Lung (tissue), 12 donors: ENCODE results near the gene BRD9. TPM values are rescaled to one million over a fixed set of nuclear protein-coding genes. Genes with fewer than 3 reads are reported as not detected.
"Not testable (repeated sequence)": the region's sequence is repeated elsewhere in the genome, so short reads cannot be mapped to it uniquely, and the experiment has no call there.

Experiments used
- ATAC-seq: fragments of 200-7000 bp; cut with Tn5 transposase; one replicate; pipeline ENCODE4 v1.9.1; 2020; ENCODE audit warnings: moderate number of reproducible peaks; ENCODE audit not compliant: insufficient read depth, low FRiP score
- DNase-seq, 3 donors: peaks; one replicate each; pipeline ENCODE4 v3.0.0-alpha.2; 2013 to 2017
- H3K27ac ChIP-seq, 2 donors: one replicate each; pipeline ENCODE4 v1.5.1; 2013; ENCODE audit warnings: mild to moderate bottlenecking in 2 of 2, moderate library complexity in 2 of 2, control low read depth in 1 of 2, inconsistent platforms in 1 of 2, low read depth in 1 of 2, low read length in 1 of 2
- H3K27me3 ChIP-seq, 3 donors: one replicate each; pipeline ENCODE4 v1.5.1; 2013; ENCODE audit warnings: low read length in 2 of 3; ENCODE audit not compliant: control insufficient read depth in 3 of 3, insufficient read depth in 3 of 3
- H3K36me3 ChIP-seq, 4 donors: one replicate each; pipeline ENCODE4 v1.5.1; 2013; ENCODE audit warnings: low read length in 4 of 4, mild to moderate bottlenecking in 1 of 4, moderate library complexity in 1 of 4; ENCODE audit not compliant: control insufficient read depth in 4 of 4, insufficient read depth in 4 of 4
- H3K4me1 ChIP-seq, 5 donors: one replicate each; pipeline ENCODE4 v1.5.1; 2013; ENCODE audit warnings: low read length in 5 of 5, mild to moderate bottlenecking in 2 of 5, moderate library complexity in 1 of 5; ENCODE audit not compliant: control insufficient read depth in 5 of 5, insufficient read depth in 5 of 5
- H3K4me3 ChIP-seq: one replicate; pipeline ENCODE4 v1.5.1; 2013; ENCODE audit warnings: mild to moderate bottlenecking, control low read depth, moderate library complexity
- H3K9ac ChIP-seq, 2 donors: one replicate each; pipeline ENCODE4 v1.5.1; 2013; ENCODE audit warnings: low read length in 2 of 2, control low read depth in 1 of 2; ENCODE audit not compliant: insufficient read depth in 1 of 2
- H3K9me3 ChIP-seq, 4 donors: one replicate each; pipeline ENCODE4 v1.5.1; 2013; ENCODE audit warnings: low read length in 3 of 4, mild to moderate bottlenecking in 1 of 4, moderate library complexity in 1 of 4; ENCODE audit not compliant: control insufficient read depth in 4 of 4, insufficient read depth in 3 of 4
- WGBS, 2 donors: extraction: QIAGEN DNeasy Blood & Tissue Kit; methylation state at CpG; one replicate each; pipeline ENCODE4 v1.1.7; 2013; 5-methylcytosine and 5-hydroxymethylcytosine counted together
- polyA plus RNA-seq, 2 donors: library from polyadenylated mRNA; stranded (reverse); fragments of 200-250 nt; gene quantifications; one replicate each; pipeline ENCODE4 v1.2.1, GENCODE V29; 2013
- total RNA-seq, 2 donors: library from RNA; depleted of rRNA in 1 of 2; stranded (reverse); fragments of >200 nt in 1 of 2; gene quantifications; one replicate each; pipeline ENCODE4 v1.2.1, GENCODE V29; 2014 to 2021
- TF ChIP-seq, protein P1 (sequence below): IDR thresholded peaks from 2 replicates; pipeline ENCODE4 v1.5.1; 2012; ENCODE audit warnings: mild to moderate bottlenecking; ENCODE audit errors: control extremely low read depth, extremely low read depth
- donor health status: control.
- donor health status: control.
- donor health status: Bipolar disorder and iron deficiency.
- donor health status: healthy.
- donor health status: DM: yes; HTN: yes; CAD: no.

The BRD9 gene
- total and polyA plus RNA-seq, 4 donors = 24.3 to 69.7 (median 37.3) TPM

GRCh38 chr5:849651-850301, 42.8 kb downstream of the BRD9 start:
- no peak overlapping the region for H3K9ac ChIP-seq
- TF ChIP-seq, protein P1, sequence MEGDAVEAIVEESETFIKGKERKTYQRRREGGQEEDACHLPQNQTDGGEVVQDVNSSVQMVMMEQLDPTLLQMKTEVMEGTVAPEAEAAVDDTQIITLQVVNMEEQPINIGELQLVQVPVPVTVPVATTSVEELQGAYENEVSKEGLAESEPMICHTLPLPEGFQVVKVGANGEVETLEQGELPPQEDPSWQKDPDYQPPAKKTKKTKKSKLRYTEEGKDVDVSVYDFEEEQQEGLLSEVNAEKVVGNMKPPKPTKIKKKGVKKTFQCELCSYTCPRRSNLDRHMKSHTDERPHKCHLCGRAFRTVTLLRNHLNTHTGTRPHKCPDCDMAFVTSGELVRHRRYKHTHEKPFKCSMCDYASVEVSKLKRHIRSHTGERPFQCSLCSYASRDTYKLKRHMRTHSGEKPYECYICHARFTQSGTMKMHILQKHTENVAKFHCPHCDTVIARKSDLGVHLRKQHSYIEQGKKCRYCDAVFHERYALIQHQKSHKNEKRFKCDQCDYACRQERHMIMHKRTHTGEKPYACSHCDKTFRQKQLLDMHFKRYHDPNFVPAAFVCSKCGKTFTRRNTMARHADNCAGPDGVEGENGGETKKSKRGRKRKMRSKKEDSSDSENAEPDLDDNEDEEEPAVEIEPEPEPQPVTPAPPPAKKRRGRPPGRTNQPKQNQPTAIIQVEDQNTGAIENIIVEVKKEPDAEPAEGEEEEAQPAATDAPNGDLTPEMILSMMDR = no peak
- no peaks in the 10 kb centered on the region for H3K36me3 ChIP-seq
- H3K27ac ChIP-seq = no peak overlapping the region
- no peak overlapping the region for H3K4me3 ChIP-seq
- DNase-seq = peak; percentile 81 to 88 (median 86)
- 65 to 84% methylated on average over 20 of the region's 20 CpGs for WGBS, 2 donors
- peaks cover 0 to 22% (median 0%) of the 10 kb centered on the region in 5 donors for H3K4me1 ChIP-seq
- H3K27me3 ChIP-seq = peaks cover 0 to 4% (median 0%) of the 10 kb centered on the region in 3 donors
- no peaks in the 10 kb centered on the region for H3K9me3 ChIP-seq
- peak; percentile 39 for ATAC-seq

DNA sequence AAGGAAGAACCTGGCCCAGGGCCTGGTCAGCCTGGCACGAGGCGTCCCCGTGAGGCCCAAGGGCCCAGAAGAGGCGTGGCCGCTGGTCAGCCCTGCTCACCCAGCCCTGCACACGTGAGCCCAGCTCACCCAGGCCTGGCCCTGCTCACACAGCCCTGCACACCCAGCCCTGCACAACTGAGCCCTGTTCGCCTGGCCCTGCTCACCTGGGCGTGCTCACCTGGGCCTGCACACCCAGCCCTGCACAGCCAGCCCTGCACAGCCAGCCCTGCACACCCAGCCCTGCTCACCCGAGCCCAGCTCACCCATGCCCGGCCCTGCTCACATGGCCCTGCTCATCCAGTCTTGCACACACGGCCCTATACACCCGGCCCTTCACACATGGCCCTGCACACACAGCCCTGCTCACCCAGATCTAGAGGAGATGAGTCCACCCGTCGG, 43.9 kb downstream of the BRD9 start:
- ATAC-seq = no peak
- TF ChIP-seq, protein P1 = no peak

GRCh38 chr5:847736-848135, 44.9 kb downstream of the BRD9 start:
- DNase-seq, H3K27ac ChIP-seq, H3K27me3 ChIP-seq, H3K9me3 ChIP-seq, H3K9ac ChIP-seq, H3K36me3 ChIP-seq, ATAC-seq, H3K4me3 ChIP-seq: not testable (repeated sequence)
- 92 to 98% methylated on average over 6 of the region's 7 CpGs for WGBS, 2 donors
- H3K4me1 ChIP-seq = peaks cover 0 to 22% (median 0%) of the 10 kb centered on the region in 5 donors

More for the DNA sequence above, 43.9 kb downstream of the BRD9 start:
- Histone ChIP-seq H3K4me3 (no peak overlapping the region), H3K27ac (no peak overlapping the region), H3K4me1 (peaks cover 0 to 22% (median 0%) of the 10 kb centered on the region in 5 donors), H3K9me3 (no peaks in the 10 kb centered on the region), H3K36me3 (no peaks in the 10 kb centered on the region), H3K9ac (no peak overlapping the region), H3K27me3 (peaks cover 0 to 4% (median 0%) of the 10 kb centered on the region in 3 donors)
- 84 to 90% methylated on average over 13 to 14 of the region's 14 CpGs for WGBS, 2 donors
- no peak for DNase-seq

DNA sequence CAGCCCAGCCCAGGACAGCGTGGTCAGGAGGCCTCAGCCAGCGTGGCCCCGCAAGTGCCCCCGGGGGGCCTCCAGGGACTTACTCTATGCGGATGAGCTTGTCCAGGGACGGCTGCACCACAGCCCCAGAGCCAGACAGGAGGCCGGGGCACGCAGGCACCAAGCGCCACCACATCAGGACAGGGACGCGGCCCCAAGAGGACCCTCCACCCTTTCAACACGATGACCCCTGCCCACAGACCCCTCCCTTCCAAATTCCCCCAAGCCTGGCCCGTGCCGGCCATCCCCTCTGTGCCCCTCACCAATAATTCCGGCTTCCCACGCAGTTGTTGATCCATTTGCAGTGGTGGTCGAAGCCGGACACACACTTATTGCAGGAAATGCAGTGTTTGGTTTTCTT, 45.4 kb downstream of the BRD9 start:
- H3K27ac ChIP-seq, H3K9ac ChIP-seq, H3K27me3 ChIP-seq, ATAC-seq, DNase-seq, H3K4me3 ChIP-seq, H3K36me3 ChIP-seq, H3K9me3 ChIP-seq: not testable (repeated sequence)
- 86 to 89% methylated on average over 8 of the region's 18 CpGs for WGBS, 2 donors
- peaks cover 0 to 22% (median 0%) of the 10 kb centered on the region in 5 donors for H3K4me1 ChIP-seq

GRCh38 chr5:846602-847091, 46.0 kb downstream of the BRD9 start:
- H3K36me3 ChIP-seq, H3K27me3 ChIP-seq, DNase-seq, ATAC-seq, H3K4me3 ChIP-seq, H3K9me3 ChIP-seq, H3K27ac ChIP-seq, H3K9ac ChIP-seq: not testable (repeated sequence)
- H3K4me1 ChIP-seq = peaks cover 0 to 22% (median 0%) of the 10 kb centered on the region in 5 donors
- WGBS, 2 donors = 86 to 90% methylated on average over 18 of the region's 18 CpGs

GRCh38 chr5:845676-846601, 46.7 kb downstream of the BRD9 start:
- not testable (repeated sequence) for H3K27me3 ChIP-seq, H3K9ac ChIP-seq, H3K27ac ChIP-seq, ATAC-seq, H3K36me3 ChIP-seq, H3K9me3 ChIP-seq, H3K4me3 ChIP-seq, DNase-seq
- peaks cover 0 to 19% (median 0%) of the 10 kb centered on the region in 5 donors for H3K4me1 ChIP-seq
- WGBS, 2 donors = 86 to 90% methylated on average over 25 of the region's 35 CpGs
